ENCODE measurements around the gene HPD.

- TF ChIP-seq CTCF (IDR thresholded peaks at IDR 0.05), result no peak
- peak; percentile 12 for TF ChIP-seq POLR2A (IDR thresholded peaks at IDR 0.05)
Measured at GRCh38 chr12:121794534-121795033, 64.1 kb downstream of the HPD start.
